ENCODE data around the gene GPRC5A.
"Not testable (repeated sequence)": the region's sequence is repeated elsewhere in the genome, so short reads cannot be mapped to it uniquely, and the experiment has no call there.

The GPRC5A gene

DNA sequence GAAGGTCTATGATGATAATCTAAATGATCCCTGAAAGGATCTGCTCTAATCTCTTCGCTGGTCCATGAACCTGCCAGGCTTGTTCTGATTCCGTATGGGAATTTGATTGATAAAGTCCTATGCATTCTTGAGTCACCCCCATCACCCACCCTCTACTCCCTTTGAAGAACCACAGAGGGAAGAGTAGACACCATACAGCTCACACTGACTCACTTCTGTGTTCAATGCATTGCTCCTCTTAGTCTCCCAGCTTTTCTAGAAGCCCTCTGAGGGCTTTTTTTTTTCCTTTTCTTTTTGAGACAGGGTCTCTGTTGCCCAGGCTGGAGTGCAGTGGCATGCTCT lies 18.5 kb upstream of the GPRC5A start:
- FAIRE-seq (no peak), DNase-seq (ENCODE audit: insufficient read length) (no peak)
- TF ChIP-seq POLR2AphosphoS5 (IDR thresholded peaks at IDR 0.05; ENCODE audit: low read depth, low read length) (no peak), TAF1 (IDR thresholded peaks at IDR 0.05; ENCODE audit: borderline replicate concordance, low read depth, low read length) (no peak), POLR2A (IDR thresholded peaks at IDR 0.05; ENCODE audit: low read depth, low read length) (no peak)

DNA sequence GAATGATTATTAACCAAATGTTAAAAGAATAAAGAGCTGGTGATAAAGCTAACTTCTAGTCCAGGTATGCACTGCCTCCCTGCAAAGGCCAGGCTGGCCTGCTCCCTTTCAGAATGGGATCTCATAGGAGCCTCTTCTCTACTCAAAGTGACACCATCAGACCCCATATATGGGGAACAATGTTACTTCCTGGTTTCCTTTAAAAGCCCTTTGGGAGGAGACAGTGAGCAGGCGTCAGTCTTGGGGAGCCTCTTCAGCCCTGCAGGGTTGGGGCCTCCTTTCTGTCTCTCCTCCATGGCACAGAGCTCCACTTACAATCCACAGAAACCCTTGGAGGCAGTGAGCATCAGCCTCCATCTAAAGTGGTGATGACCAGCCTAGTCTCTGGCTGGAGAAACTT lies 17.3 kb upstream of the GPRC5A start:
- no peak for TF ChIP-seq TAF1 (IDR thresholded peaks at IDR 0.05; ENCODE audit: borderline replicate concordance, low read depth, low read length)
- no peak for TF ChIP-seq POLR2A (IDR thresholded peaks at IDR 0.05; ENCODE audit: low read depth, low read length)
- TF ChIP-seq POLR2AphosphoS5 (IDR thresholded peaks at IDR 0.05; ENCODE audit: low read depth, low read length), result no peak
- FAIRE-seq (no peak), DNase-seq (ENCODE audit: insufficient read length) (no peak)

DNA sequence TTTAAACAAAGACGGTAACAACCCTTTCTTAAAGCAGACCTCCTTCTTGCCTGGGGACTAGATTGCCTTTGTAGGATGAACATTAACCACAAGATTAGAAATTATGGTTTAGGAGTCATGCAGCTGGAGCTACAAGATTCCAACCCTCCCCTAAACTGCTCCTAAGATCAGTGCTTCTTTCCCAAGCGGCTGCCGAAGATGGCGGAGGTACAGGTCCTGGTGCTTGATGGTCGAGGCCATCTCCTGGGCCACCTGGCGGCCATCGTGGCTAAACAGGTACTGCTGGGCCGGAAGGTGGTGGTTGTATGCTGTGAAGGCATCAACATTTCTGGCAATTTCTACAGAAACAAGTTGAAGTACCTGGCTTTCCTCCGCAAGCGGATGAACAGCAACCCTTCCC lies 16.1 kb upstream of the GPRC5A start:
- not testable (repeated sequence) for FAIRE-seq; DNase-seq (ENCODE audit: insufficient read length)

DNA sequence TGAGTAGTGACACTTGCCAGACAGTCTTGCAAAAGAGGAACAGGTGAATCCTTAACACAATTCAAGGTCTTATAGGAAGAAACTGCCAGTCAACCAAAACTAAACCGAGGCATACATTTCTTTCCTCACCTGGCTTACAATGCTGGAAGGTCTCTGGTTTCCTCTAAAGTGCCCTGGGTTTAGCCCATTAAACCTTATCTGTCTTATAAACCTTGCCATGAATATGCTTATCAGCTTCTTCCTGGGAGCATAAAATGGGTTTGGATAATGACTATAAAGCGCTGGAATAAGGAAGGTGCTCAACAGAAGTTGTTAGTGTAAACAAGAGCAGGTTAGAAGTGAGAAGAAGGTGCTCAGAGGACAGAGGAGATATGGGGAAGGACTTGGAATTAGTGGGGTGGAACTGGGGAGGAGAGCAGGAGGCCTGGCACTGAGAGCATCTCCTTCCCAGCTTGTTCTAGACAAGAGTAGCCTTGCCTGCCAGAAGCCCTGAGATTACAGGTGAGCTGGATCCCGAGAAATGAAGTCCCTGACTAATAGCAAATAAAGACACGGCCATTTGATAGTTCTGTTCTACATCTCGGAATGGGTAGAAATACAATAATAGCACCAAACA lies 14.1 kb upstream of the GPRC5A start:
- DNase-seq (ENCODE audit: insufficient read length) (no peak), FAIRE-seq (no peak)
- TF ChIP-seq POLR2A (IDR thresholded peaks at IDR 0.05; ENCODE audit: low read depth, low read length) (no peak), POLR2AphosphoS5 (IDR thresholded peaks at IDR 0.05; ENCODE audit: low read depth, low read length) (no peak), TAF1 (IDR thresholded peaks at IDR 0.05; ENCODE audit: borderline replicate concordance, low read depth, low read length) (no peak)

DNA sequence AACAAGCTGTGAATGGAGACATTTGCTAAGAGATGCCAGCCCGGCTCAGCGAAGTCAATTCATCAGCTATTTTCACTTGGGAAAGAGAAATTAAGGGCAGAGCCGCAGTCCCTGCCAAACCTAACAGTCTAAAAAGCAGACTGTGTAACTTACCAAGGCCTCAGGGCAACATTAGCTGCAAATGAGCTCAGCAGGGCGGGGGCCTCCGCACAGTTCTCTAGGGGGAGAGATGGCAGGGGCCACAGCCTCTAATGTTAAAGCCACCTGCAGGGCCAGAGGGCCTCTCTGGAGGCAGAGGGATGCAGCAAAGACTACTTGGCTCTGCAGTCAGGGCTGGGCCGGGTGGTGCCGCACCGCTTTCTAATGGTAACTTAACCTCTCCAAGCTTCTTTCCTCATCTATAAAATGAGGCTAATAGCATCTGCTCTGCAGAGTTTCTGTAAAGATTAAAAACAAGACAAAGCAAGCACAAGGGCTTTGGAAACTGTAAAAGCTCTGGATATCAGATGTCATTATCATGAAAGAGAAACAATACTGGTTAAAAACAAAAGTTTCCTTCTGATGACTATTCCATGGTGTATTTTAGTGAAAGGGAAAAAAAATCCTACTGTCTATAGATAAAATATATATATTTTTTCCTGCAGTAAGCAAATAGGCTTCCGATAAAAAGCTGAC lies 13.4 kb upstream of the GPRC5A start:
- DNase-seq (ENCODE audit: insufficient read length) (no peak), FAIRE-seq (no peak)
- TF ChIP-seq TAF1 (IDR thresholded peaks at IDR 0.05; ENCODE audit: borderline replicate concordance, low read depth, low read length) (no peak), POLR2AphosphoS5 (IDR thresholded peaks at IDR 0.05; ENCODE audit: low read depth, low read length) (no peak), POLR2A (IDR thresholded peaks at IDR 0.05; ENCODE audit: low read depth, low read length) (no peak)

DNA sequence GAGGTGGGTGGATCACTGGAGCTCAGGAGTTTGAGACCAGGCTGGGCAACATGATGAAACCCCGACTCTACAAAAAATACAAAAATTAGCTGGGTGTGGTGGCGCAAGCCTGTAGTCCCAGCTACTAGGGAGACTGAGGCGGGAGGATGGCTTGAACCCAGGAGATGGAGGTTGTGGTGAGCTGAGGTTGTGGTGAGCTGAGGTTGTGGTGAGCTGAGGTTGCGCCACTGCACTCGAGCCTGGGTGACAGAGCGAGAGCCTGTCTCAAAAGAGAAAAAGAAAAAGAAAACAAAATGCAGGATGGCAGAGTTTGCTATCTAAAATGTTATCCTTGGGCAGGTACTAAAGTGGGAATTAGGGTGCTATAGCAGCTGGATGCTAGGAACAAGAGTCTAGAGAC lies 10.8 kb upstream of the GPRC5A start:
- no peak for DNase-seq (ENCODE audit: insufficient read length)
- FAIRE-seq, result no peak
- TF ChIP-seq POLR2AphosphoS5 (IDR thresholded peaks at IDR 0.05; ENCODE audit: low read depth, low read length) (no peak), POLR2A (IDR thresholded peaks at IDR 0.05; ENCODE audit: low read depth, low read length) (no peak), TAF1 (IDR thresholded peaks at IDR 0.05; ENCODE audit: borderline replicate concordance, low read depth, low read length) (no peak)

DNA sequence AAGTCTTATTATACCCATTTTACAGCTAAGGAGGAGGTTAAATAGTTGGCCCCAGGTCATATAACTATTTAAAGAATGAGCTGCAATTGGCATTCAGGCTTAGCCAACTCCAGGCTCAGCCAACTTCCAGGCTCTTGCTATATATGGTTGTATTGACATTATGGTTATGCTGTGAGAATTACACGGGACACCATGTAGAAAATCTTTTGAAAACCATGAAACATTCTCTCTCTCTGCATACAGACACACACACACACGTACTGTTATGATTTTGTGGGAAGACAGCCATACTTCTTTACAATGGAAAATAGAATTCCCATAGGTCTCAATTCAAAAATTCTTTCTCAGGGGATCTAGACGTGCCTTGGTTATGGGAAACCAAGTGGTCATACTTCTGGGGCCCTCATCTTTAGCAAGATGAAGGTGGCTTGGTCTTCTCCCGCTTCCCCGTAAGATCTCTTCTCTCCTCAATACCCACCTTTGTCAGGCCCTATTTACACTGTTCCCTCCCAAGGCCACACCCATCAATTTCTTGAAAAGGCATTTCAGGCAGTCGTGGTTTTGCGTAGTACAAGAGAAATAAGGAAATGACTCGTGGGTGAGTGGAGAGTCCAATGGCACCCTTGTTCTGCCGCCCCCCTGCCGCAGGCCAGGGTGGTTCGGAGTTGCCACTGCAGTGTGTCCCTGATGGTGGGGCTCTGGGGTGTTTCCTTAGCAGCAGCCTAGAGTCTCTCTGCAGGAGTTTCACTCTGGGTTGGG lies 10.0 kb upstream of the GPRC5A start:
- TF ChIP-seq POLR2A (IDR thresholded peaks at IDR 0.05; ENCODE audit: low read depth, low read length) (no peak), POLR2AphosphoS5 (IDR thresholded peaks at IDR 0.05; ENCODE audit: low read depth, low read length) (no peak), TAF1 (IDR thresholded peaks at IDR 0.05; ENCODE audit: borderline replicate concordance, low read depth, low read length) (no peak)
- DNase-seq (ENCODE audit: insufficient read length), result no peak
- no peak for FAIRE-seq

DNA sequence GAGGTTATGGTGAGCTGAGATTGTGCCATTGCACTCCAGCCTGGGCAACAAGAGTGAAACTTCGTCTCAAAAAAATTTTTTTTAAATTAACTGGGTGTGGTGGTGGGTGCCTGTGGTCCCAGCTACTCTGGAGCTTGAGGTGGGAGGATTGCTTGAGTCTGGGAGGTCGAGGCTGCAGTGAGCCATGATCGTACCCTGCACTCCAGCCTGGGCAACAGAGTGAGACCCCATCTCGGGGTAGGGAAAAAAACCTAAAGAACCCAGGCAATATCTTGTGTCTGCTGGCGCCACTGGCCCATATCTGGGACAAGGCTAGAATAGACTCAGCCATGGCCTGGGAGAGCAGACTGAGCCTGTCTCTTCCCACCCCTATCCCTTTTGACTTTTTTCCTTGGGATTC lies 9.1 kb upstream of the GPRC5A start:
- no peak for DNase-seq (ENCODE audit: insufficient read length)
- FAIRE-seq, result no peak

DNA sequence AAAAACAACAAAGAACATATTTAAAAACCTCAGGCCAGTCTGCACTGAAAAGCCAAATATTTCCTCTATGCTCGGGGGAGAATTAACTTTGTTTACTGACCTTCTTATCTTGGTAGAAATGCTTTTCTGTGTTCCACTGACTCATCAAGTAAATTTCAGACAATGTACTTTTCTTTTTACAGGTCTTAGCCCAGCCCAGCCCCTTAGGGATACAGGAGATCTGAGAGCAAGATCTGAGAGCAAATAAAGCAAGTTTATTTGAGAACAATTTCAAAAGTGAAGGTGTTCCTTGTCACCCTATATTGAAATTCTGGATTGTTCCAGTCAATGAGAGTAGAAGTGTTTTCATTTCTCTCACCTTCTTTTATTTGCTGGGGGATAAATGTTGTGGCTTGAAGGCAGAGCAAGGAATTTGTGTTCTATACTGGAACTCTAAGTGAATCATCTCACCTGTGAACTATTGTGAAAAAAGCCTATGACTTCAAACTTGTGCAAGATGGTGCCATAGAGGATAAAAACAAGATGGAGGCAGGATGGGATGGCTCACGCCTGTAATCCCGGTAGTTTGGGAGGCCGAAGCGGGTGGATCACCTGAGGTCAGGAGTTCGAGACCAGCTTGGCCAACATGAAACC lies 7.9 kb upstream of the GPRC5A start:
- no peak for TF ChIP-seq POLR2AphosphoS5 (IDR thresholded peaks at IDR 0.05; ENCODE audit: low read depth, low read length)
- no peak for TF ChIP-seq TAF1 (IDR thresholded peaks at IDR 0.05; ENCODE audit: borderline replicate concordance, low read depth, low read length)
- no peak for TF ChIP-seq POLR2A (IDR thresholded peaks at IDR 0.05; ENCODE audit: low read depth, low read length)
- DNase-seq (ENCODE audit: insufficient read length) (no peak), FAIRE-seq (no peak)

More for the DNA sequence above, 9.1 kb upstream of the GPRC5A start:
- no peak for TF ChIP-seq TAF1 (IDR thresholded peaks at IDR 0.05; ENCODE audit: borderline replicate concordance, low read depth, low read length)
- TF ChIP-seq POLR2AphosphoS5 (IDR thresholded peaks at IDR 0.05; ENCODE audit: low read depth, low read length), result no peak
- TF ChIP-seq POLR2A (IDR thresholded peaks at IDR 0.05; ENCODE audit: low read depth, low read length), result no peak

DNA sequence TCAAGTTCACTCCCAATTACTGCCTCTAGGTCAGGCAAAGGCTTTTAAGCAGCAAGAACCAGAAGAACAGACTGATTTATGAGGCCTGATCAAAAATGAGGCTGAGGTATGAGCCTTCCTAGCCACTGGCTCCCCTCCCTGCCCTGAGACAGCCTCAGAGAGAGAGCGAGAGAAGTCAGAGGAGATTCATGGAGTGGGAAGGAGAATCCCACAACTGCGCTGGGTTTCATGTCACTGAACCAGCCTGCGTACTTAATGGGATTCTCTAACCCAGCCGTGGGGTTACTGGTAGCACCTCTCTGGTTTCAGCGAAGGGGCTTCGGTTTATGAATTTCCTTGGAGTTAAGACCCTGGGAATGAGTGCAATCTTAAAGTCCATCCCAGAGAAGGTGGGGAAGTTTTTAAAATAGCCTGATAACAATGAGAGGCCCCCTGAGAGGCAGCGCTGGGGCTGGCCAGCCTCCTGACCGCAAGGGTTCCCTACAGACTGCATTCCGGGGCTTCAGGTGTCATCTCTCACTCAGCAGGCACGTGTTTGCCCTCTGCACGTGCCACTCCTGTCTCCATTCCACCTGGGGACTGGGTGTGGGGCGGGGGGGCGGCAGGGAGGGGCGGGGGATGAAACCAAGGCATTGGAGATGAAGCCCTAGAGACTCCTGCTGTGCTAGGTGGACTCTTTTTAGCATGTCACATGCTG lies 6.1 kb upstream of the GPRC5A start:
- TF ChIP-seq POLR2AphosphoS5 (IDR thresholded peaks at IDR 0.05; ENCODE audit: low read depth, low read length) (no peak), TAF1 (IDR thresholded peaks at IDR 0.05; ENCODE audit: borderline replicate concordance, low read depth, low read length) (no peak), POLR2A (IDR thresholded peaks at IDR 0.05; ENCODE audit: low read depth, low read length) (no peak)
- DNase-seq (ENCODE audit: insufficient read length) (no peak), FAIRE-seq (no peak)

DNA sequence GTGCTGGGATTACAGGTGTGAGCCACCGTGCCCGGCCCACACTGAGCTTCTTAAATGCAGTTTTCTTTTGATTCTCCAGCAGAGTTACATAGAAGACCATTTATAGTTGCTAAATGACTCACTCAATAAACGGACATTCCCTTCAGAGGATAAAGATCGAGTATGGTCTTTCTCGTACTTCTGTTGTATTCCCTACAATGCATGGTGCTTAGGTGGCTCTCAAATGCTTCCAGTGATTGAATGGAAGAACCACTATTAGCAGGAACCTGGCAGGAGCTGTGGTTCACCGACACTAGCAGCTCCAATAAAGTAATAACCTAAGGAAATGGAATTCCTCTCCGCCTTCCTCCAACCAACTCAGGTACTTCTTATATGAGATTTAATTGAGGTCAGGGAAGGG lies 3.9 kb upstream of the GPRC5A start:
- TF ChIP-seq TAF1 (IDR thresholded peaks at IDR 0.05; ENCODE audit: borderline replicate concordance, low read depth, low read length), result no peak
- DNase-seq (ENCODE audit: insufficient read length), result no peak
- FAIRE-seq, result no peak

Data from GM12892 (cell line).